Stimulated activated memory B cell treated with anti-CD40 and anti-IgM and Interleukin-4, amounts not matched to agents 10 μg/mL and 1 μg/mL and 100 μg/mL, for 72 hours (primary cell): ENCODE results near the gene CCND1.

Experiments
- ATAC-seq: fragments of 150-1000 bp; cut with Tn5 transposase; 2 replicates; pipeline ENCODE4 v1.10.0; 2021
- H3K27ac Mint-ChIP-seq: one replicate; pipeline ENCODE4 v1.8.0; 2022; ENCODE audit warnings: mild to moderate bottlenecking, mixed read lengths
- H3K27me3 Mint-ChIP-seq: one replicate; pipeline ENCODE4 v1.8.0; 2022; ENCODE audit warnings: mixed read lengths
- H3K36me3 Mint-ChIP-seq: one replicate; pipeline ENCODE4 v1.8.0; 2022; ENCODE audit warnings: mixed read lengths
- H3K4me1 Mint-ChIP-seq: one replicate; pipeline ENCODE4 v1.8.0; 2022; ENCODE audit warnings: mixed read lengths
- H3K4me3 Mint-ChIP-seq: one replicate; pipeline ENCODE4 v1.8.0; 2022; ENCODE audit warnings: mild to moderate bottlenecking, moderate library complexity, mixed read lengths
- H3K9me3 Mint-ChIP-seq: one replicate; pipeline ENCODE4 v1.8.0; 2022; ENCODE audit warnings: mixed read lengths

The CCND1 gene

DNA sequence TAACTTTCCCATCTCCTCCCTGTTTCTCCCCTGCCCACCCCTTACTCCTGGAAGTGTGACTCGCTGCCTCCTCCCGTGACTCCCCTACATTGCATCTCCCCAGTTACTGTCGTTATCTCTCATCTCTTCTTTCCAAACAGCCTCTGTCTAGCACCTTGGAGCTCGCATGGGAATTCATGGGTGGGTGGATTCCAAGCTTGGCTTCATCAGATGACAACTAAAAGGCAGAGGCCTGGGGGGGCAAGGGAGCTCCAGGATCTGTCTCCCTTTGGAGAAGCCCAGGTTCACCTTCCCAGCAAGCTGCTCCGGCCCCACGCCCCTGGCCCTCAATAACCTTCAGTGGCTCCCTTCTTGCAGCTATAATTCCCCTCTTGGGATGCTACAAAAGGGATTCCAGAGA, 6.9 kb upstream of the CCND1 start:
- Mint-ChIP-seq H3K27me3 (peaks cover 40% of the 10 kb centered on the region), H3K4me3 (no peak overlapping the region), H3K9me3 (peaks cover 14% of the 10 kb centered on the region), H3K27ac (no peak overlapping the region), H3K36me3 (peaks cover 9% of the 10 kb centered on the region), H3K4me1 (peaks cover 18% of the 10 kb centered on the region)
- ATAC-seq: no peak

GRCh38 chr11:69634590-69634989, 6.4 kb upstream of the CCND1 start:
- ATAC-seq: no peak
- Mint-ChIP-seq H3K9me3 (peaks cover 11% of the 10 kb centered on the region), H3K27ac (no peak overlapping the region), H3K36me3 (peaks cover 4% of the 10 kb centered on the region), H3K4me3 (no peak overlapping the region), H3K4me1 (peaks cover 19% of the 10 kb centered on the region), H3K27me3 (peaks cover 40% of the 10 kb centered on the region)

GRCh38 chr11:69635195-69635594, 5.8 kb upstream of the CCND1 start:
- Mint-ChIP-seq H3K9me3 (peaks cover 5% of the 10 kb centered on the region), H3K36me3 (no peaks in the 10 kb centered on the region), H3K27ac (no peak overlapping the region), H3K4me1 (peaks cover 23% of the 10 kb centered on the region), H3K27me3 (peaks cover 40% of the 10 kb centered on the region), H3K4me3 (no peak overlapping the region)
- ATAC-seq: no peak

DNA sequence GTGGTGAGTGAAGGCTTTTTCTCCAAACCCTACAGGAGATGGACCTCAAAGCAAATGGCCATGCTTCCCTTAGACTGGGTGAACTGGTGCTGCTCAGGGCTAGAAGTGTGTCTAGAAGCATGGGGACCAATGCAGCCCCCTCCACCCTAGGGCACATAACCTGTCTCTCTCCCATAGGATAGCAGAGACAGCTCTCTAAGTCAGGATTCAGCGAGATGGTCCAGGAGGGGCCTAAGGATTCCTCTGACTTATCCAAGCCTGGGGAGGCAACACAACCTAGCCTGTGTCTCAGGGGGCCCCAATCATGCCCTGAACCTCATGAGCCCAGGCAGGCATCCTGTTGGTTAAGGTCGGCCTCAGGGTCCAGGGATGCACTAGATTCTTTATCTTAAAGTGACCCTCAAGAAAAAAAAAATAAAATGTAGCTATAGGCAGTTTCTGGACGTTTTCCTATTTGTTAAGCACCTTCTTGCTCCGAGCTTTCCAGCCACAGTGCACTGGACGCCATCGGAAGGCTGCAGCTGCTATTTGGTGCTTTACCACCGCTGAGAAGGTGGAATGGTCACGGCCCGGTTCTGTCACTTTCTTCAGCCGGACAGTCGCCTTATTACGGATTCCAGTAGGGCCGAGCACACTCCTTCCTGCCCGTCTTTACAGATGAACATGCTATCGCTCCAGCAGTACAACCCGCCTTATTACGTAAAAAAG, 5.0 kb upstream of the CCND1 start:
- H3K27ac Mint-ChIP-seq: no peak overlapping the region
- H3K9me3 Mint-ChIP-seq: no peaks in the 10 kb centered on the region
- H3K4me3 Mint-ChIP-seq: no peak overlapping the region
- no peaks in the 10 kb centered on the region for H3K36me3 Mint-ChIP-seq
- peaks cover 30% of the 10 kb centered on the region for H3K4me1 Mint-ChIP-seq
- ATAC-seq: no peak
- peaks cover 48% of the 10 kb centered on the region for H3K27me3 Mint-ChIP-seq

- no peak overlapping the region for H3K4me3 Mint-ChIP-seq
- peaks cover 49% of the 10 kb centered on the region for H3K27me3 Mint-ChIP-seq
- peaks cover 36% of the 10 kb centered on the region for H3K4me1 Mint-ChIP-seq
- H3K36me3 Mint-ChIP-seq: no peaks in the 10 kb centered on the region
- ATAC-seq: no peak
- no peaks in the 10 kb centered on the region for H3K9me3 Mint-ChIP-seq
- no peak overlapping the region for H3K27ac Mint-ChIP-seq
Measured at GRCh38 chr11:69636512-69637197, 4.3 kb upstream of the CCND1 start.

GRCh38 chr11:69637198-69637940, 3.6 kb upstream of the CCND1 start:
- H3K4me3 Mint-ChIP-seq: peak overlapping the region; percentile 51
- peaks cover 49% of the 10 kb centered on the region for H3K27me3 Mint-ChIP-seq
- no peaks in the 10 kb centered on the region for H3K36me3 Mint-ChIP-seq
- H3K4me1 Mint-ChIP-seq: peaks cover 36% of the 10 kb centered on the region
- H3K27ac Mint-ChIP-seq: no peak overlapping the region
- H3K9me3 Mint-ChIP-seq: no peaks in the 10 kb centered on the region
- no peak for ATAC-seq

- Mint-ChIP-seq H3K27me3 (peaks cover 49% of the 10 kb centered on the region), H3K4me1 (peaks cover 36% of the 10 kb centered on the region), H3K36me3 (no peaks in the 10 kb centered on the region), H3K27ac (peak overlapping the region; percentile 54), H3K4me3 (peak overlapping the region; percentile 56), H3K9me3 (no peaks in the 10 kb centered on the region)
- no peak for ATAC-seq
Measured at GRCh38 chr11:69637941-69638871, 2.8 kb upstream of the CCND1 start.

GRCh38 chr11:69638941-69639681, 1.8 kb upstream of the CCND1 start:
- Mint-ChIP-seq H3K27me3 (peaks cover 49% of the 10 kb centered on the region), H3K36me3 (no peaks in the 10 kb centered on the region), H3K27ac (peak overlapping the region; percentile 54), H3K4me3 (peak overlapping the region; percentile 56), H3K4me1 (peaks cover 43% of the 10 kb centered on the region), H3K9me3 (no peaks in the 10 kb centered on the region)
- no peak for ATAC-seq

DNA sequence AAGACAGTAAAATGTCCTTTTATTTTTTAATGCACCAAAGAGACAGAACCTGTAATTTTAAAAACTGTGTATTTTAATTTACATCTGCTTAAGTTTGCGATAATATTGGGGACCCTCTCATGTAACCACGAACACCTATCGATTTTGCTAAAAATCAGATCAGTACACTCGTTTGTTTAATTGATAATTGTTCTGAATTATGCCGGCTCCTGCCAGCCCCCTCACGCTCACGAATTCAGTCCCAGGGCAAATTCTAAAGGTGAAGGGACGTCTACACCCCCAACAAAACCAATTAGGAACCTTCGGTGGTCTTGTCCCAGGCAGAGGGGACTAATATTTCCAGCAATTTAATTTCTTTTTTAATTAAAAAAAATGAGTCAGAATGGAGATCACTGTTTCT, 1.1 kb upstream of the CCND1 start:
- H3K36me3 Mint-ChIP-seq: no peaks in the 10 kb centered on the region
- peaks cover 49% of the 10 kb centered on the region for H3K27me3 Mint-ChIP-seq
- ATAC-seq: no peak
- peak overlapping the region; percentile 83 for H3K27ac Mint-ChIP-seq
- peak overlapping the region; percentile 34 for H3K4me3 Mint-ChIP-seq
- no peaks in the 10 kb centered on the region for H3K9me3 Mint-ChIP-seq
- peaks cover 43% of the 10 kb centered on the region for H3K4me1 Mint-ChIP-seq

GRCh38 chr11:69640260-69640994, 529 bp upstream of the CCND1 start:
- Mint-ChIP-seq H3K36me3 (no peaks in the 10 kb centered on the region), H3K4me1 (peaks cover 43% of the 10 kb centered on the region), H3K27ac (peak overlapping the region; percentile 83), H3K4me3 (peak overlapping the region; percentile 74), H3K9me3 (no peaks in the 10 kb centered on the region), H3K27me3 (peaks cover 49% of the 10 kb centered on the region)
- ATAC-seq: no peak

DNA sequence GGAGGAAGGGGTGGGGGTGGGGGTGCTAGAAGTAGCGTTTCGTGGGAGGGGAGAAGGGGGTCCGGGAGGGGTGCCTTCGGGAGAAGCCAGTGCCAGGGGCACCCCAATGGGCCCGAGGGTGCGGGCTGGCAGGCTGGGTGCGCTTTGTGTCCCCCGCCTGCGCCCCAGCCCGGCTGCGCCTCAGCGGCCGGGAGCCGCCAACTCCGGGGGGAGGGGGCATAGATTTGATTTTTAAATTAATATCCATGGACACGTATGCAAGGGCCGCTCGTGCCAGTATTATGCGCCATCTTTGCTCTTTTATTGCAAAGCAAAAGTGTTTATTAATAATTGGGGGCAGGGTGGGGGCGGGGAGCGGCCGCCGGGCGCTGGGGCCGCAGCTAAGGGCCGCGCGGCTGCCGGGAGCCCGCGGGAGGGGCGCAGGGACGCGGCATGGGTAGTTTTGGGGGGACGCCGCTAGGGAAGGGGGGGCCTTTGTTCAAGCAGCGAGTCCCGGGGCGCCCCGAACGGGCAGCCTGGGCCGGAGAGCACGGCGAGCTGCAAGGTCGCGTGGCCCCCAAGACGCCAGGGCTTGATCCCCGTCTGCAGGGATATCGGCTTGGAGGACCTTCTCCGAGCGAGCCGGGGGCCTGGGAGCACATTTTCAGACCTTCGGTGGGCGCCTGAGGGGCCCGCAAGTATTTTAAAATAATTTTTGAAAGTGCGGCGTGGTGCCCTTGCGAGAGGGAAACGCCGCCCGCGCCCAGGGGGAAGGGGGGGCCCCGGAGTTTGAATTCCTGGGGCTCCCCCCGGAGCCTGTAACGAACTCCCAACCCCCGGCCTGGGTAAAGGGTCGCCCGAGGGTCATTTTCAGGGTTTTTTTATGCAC, 959 bp downstream of the CCND1 start:
- Mint-ChIP-seq H3K27me3 (peaks cover 41% of the 10 kb centered on the region), H3K36me3 (no peaks in the 10 kb centered on the region), H3K9me3 (no peaks in the 10 kb centered on the region), H3K4me1 (peaks cover 43% of the 10 kb centered on the region), H3K4me3 (peak overlapping the region; percentile 81), H3K27ac (peak overlapping the region; percentile 83)
- no peak for ATAC-seq

- Mint-ChIP-seq H3K4me1 (peaks cover 47% of the 10 kb centered on the region), H3K27me3 (peaks cover 35% of the 10 kb centered on the region), H3K4me3 (peak overlapping the region; percentile 77), H3K9me3 (no peaks in the 10 kb centered on the region), H3K36me3 (no peaks in the 10 kb centered on the region), H3K27ac (peak overlapping the region; percentile 72)
- peak; percentile 60 for ATAC-seq
Measured at GRCh38 chr11:69642549-69642912, 1.6 kb downstream of the CCND1 start.
